K562 (cell line): ENCODE data around the gene MKNK1. TPM values are rescaled to one million over a fixed set of nuclear protein-coding genes. Genes with fewer than 3 reads are reported as not detected.

ENCODE experiments used
- ATAC-seq: fragments of 200-7000 bp; cut with Tn5 transposase; 3 replicates; pipeline ENCODE4 v1.9.1; 2020; ENCODE audit warnings: moderate library complexity
- BruUV-seq: library from RNA; stranded (reverse); fragments of 400-500 nt; replicated peaks from 2 replicates; lab custom pipeline; 2021; lab: Mats Ljungman, UMichigan
- CTCF ChIA-PET: fragments of 300-600 bp; formaldehyde crosslinking; extraction: SDS; loops from one replicate; lab custom pipeline; 2021; ENCODE audit warnings: low intra/inter-chr PET ratio; lab: Yijun Ruan, JAX
- POLR2A ChIA-PET: fragments of 300-600, 350-650 bp; sonication (Branson Sonifier 250); formaldehyde crosslinking; extraction: SDS; loops from one replicate; lab custom pipeline; 2021; ENCODE audit warnings: antibody characterized with exemption, inconsistent platforms; lab: Yijun Ruan, JAX
- DNase-seq, 4 experiments: peaks; one replicate each; pipeline versions ENCODE4 v3.0.0 to v3.0.0-alpha.2; 2011 to 2018; ENCODE audit warnings: low spot score in 3 of 4, mixed read lengths in 3 of 4; ENCODE audit errors: extremely low read depth in 1 of 4
- FAIRE-seq: peaks from 2 replicates; lab custom pipeline; 2011; peaks lifted over from hg19 to GRCh38; lab: Jason Lieb, UNC
- H2AFZ ChIP-seq: 2 replicates; pipeline ENCODE4 v1.6.0; 2011; ENCODE audit warnings: low read depth, low read length, control low read depth, inconsistent platforms
- H3K27ac ChIP-seq: fragments of 200-600 bp; 3 replicates; pipeline ENCODE4 v1.8.0; 2011; ENCODE audit warnings: low read depth, mild to moderate bottlenecking, control low read depth, inconsistent platforms, low read length, moderate library complexity, mixed read lengths; ENCODE audit errors: extremely low read depth
- H3K27me3 ChIP-seq, 2 experiments: fragments of 300-600 bp in 1 of 2; 2 replicates in 1 of 2; 3 replicates in 1 of 2; pipeline versions ENCODE4 v1.6.0 to v1.8.0; 2011; ENCODE audit warnings: inconsistent platforms in 2 of 2, low read length in 2 of 2, mild to moderate bottlenecking in 1 of 2, mixed read lengths in 1 of 2, moderate library complexity in 1 of 2; ENCODE audit not compliant: control insufficient read depth in 2 of 2, insufficient read depth in 2 of 2
- H3K36me3 ChIP-seq: fragments of 300-600 bp; 3 replicates; pipeline ENCODE4 v1.8.0; 2011; ENCODE audit warnings: mild to moderate bottlenecking, low read length, inconsistent platforms; ENCODE audit not compliant: control insufficient read depth, insufficient read depth
- H3K4me1 ChIP-seq, 2 experiments: fragments of 200-600 bp in 1 of 2; replicated peaks in 1 of 2; 2 replicates in 1 of 2; 3 replicates in 1 of 2; pipeline versions ENCODE4 v1.5.1 to v1.8.0; 2011; ENCODE audit warnings: inconsistent platforms in 2 of 2, low read length in 2 of 2, mild to moderate bottlenecking in 1 of 2, mixed read lengths in 1 of 2, moderate library complexity in 1 of 2; ENCODE audit not compliant: control insufficient read depth in 2 of 2, insufficient read depth in 2 of 2
- H3K4me2 ChIP-seq: 2 replicates; pipeline ENCODE4 v1.6.1; 2011; ENCODE audit warnings: low read length, control low read depth, inconsistent platforms, mixed read lengths; ENCODE audit not compliant: insufficient read depth
- H3K4me3 ChIP-seq: fragments of 200-600 bp; sonication (generic), shearing (Covaris generic); 2 replicates; pipeline ENCODE4 v1.5.1; 2016; ENCODE audit warnings: control low read depth, inconsistent platforms
- H3K79me2 ChIP-seq: fragments of 200-600 bp; 3 replicates; pipeline ENCODE4 v1.8.0; 2011; ENCODE audit warnings: low read length, inconsistent platforms; ENCODE audit not compliant: control insufficient read depth, insufficient read depth
- H3K9ac ChIP-seq, 2 experiments: 2 replicates each; pipeline versions ENCODE4 v1.6.0 to v1.6.1; 2011; ENCODE audit warnings: low read depth in 2 of 2, low read length in 2 of 2, control low read depth in 1 of 2, inconsistent platforms in 1 of 2, mild to moderate bottlenecking in 1 of 2, mixed read lengths in 1 of 2; ENCODE audit not compliant: insufficient read depth in 1 of 2
- H3K9me1 ChIP-seq: one replicate; pipeline ENCODE4 v1.6.0; 2011; ENCODE audit warnings: inconsistent platforms, mild to moderate bottlenecking, low read length, moderate library complexity; ENCODE audit not compliant: control insufficient read depth, insufficient read depth
- H3K9me3 ChIP-seq: replicated peaks from 2 replicates; pipeline ENCODE4 v1.5.1; 2011; ENCODE audit warnings: low read depth, low read length, inconsistent platforms; ENCODE audit not compliant: control insufficient read depth, insufficient read depth
- H4K20me1 ChIP-seq: replicated peaks from 2 replicates; pipeline ENCODE4 v1.6.1; 2011; ENCODE audit warnings: low read length, inconsistent platforms, mixed read lengths; ENCODE audit not compliant: control insufficient read depth, insufficient read depth
- CCNT2 ChIP-seq: IDR thresholded peaks from 2 replicates; pipeline ENCODE4 v1.6.1; 2011; ENCODE audit warnings: borderline replicate concordance, low read depth, mild to moderate bottlenecking, moderate library complexity, mixed read lengths, low read length; ENCODE audit not compliant: insufficient read length; ENCODE audit errors: extremely low read depth
- CHD1 ChIP-seq: fragments of 200-600 bp; sonication (generic); IDR thresholded peaks from one replicate; pipeline ENCODE4 v1.6.1; 2012; ENCODE audit warnings: mild to moderate bottlenecking, moderate library complexity, low read length, inconsistent platforms
- ID3 ChIP-seq, 2 experiments: fragments of 250-450 bp in 1 of 2; fragments of 450-650 bp in 1 of 2; sonication (Bioruptor Pico) in 1 of 2; IDR thresholded peaks; 2 replicates each; pipeline versions ENCODE4 v1.6.1 to v1.8.0; 2016 to 2021; ENCODE audit warnings: mild to moderate bottlenecking in 2 of 2, moderate library complexity in 2 of 2, missing compliant biosample characterization in 1 of 2, missing genetic modification characterization in 1 of 2
- IRF2 ChIP-seq: sonication (generic); formaldehyde crosslinking; IDR thresholded peaks from 2 replicates; pipeline ENCODE4 v1.8.1; 2022; ENCODE audit warnings: mild to moderate bottlenecking, missing genetic modification reagents
- PATZ1 ChIP-seq: fragments of 250-450 bp; sonication (Bioruptor Pico); IDR thresholded peaks from 2 replicates; pipeline ENCODE4 v1.5.0; 2020; ENCODE audit warnings: mild to moderate bottlenecking, borderline replicate concordance
- POU5F1 ChIP-seq: fragments of 150-350 bp; IDR thresholded peaks from 2 replicates; pipeline ENCODE4 v1.6.1; 2014; ENCODE audit warnings: borderline replicate concordance, low read length, low read depth, mild to moderate bottlenecking; ENCODE audit not compliant: partially characterized antibody
- PRMT5 ChIP-seq: sonication (generic); formaldehyde crosslinking; IDR thresholded peaks from 2 replicates; pipeline ENCODE4 v1.5.0; 2020; ENCODE audit warnings: missing genetic modification reagents
- RB1 ChIP-seq: fragments of 450-650 bp; IDR thresholded peaks from 2 replicates; pipeline ENCODE4 v1.6.1; 2017; ENCODE audit warnings: low read depth, mild to moderate bottlenecking
- RBM25 ChIP-seq: fragments of 200-400 bp; formaldehyde crosslinking; IDR thresholded peaks from 2 replicates; pipeline ENCODE4 v1.6.1; 2018; ENCODE audit warnings: low read length, low read depth, moderate library complexity; ENCODE audit not compliant: severe bottlenecking
- SRSF1 ChIP-seq: fragments of 200-400 bp; formaldehyde crosslinking; IDR thresholded peaks from 2 replicates; pipeline ENCODE4 v1.6.1; 2017; ENCODE audit warnings: mild to moderate bottlenecking, low read depth, low read length, moderate library complexity
- ZBTB33 ChIP-seq: sonication (generic); formaldehyde crosslinking; IDR thresholded peaks from 2 replicates; pipeline ENCODE4 v1.8.1; 2023; ENCODE audit warnings: mild to moderate bottlenecking, missing genetic modification reagents
- ZBTB43 ChIP-seq: sonication (generic); formaldehyde crosslinking; IDR thresholded peaks from 2 replicates; pipeline ENCODE4 v1.8.0; 2023; ENCODE audit warnings: mild to moderate bottlenecking, missing genetic modification reagents
- ZNF146 ChIP-seq: IDR thresholded peaks from one replicate; pipeline ENCODE4 v1.6.1; 2018; ENCODE audit warnings: missing compliant biosample characterization; ENCODE audit not compliant: unreplicated experiment
- ZNF785 ChIP-seq: fragments of 250-450 bp; sonication (Bioruptor Pico); IDR thresholded peaks from 2 replicates; pipeline ENCODE4 v1.4.0; 2020; ENCODE audit warnings: mild to moderate bottlenecking
- ZSCAN32 ChIP-seq: fragments of 450-650 bp; formaldehyde crosslinking; IDR thresholded peaks from 2 replicates; pipeline ENCODE4 v1.4.0; 2020; ENCODE audit warnings: mild to moderate bottlenecking, moderate library complexity
- WGBS: fragments of 100-300 bp; shearing (Covaris generic); methylation state at CpG from one replicate; pipeline ENCODE4 v1.1.6; 2016; ENCODE audit warnings: low coverage, mixed read lengths; ENCODE audit not compliant: insufficient coverage; ENCODE audit errors: missing lambda C conversion rate; 5-methylcytosine and 5-hydroxymethylcytosine counted together
- in situ Hi-C: fragments of 300-500 bp; cut with MboI; formaldehyde crosslinking; loops from 4 replicates; pipeline ENCODE4 v1.15.0; 2018; ENCODE audit warnings: inconsistent platforms, mixed read lengths
- intact Hi-C: fragments of 100-400 bp; cut with micrococcal nuclease; formaldehyde crosslinking; loops from 2 replicates; pipeline ENCODE4 v1.14.2; 2022
- polyA plus RNA-seq, 8 experiments: library from polyadenylated mRNA; depleted of rRNA in 4 of 8; stranded (reverse) in 5 of 8; unstranded in 3 of 8; fragments of >200 nt; fragmentation: Nextera tagmentation in 2 of 8; fragmentation: Illumina TruSeq in 1 of 8; extraction: Ambion mirVana in 2 of 8; extraction: Trizol in 1 of 8; gene quantifications; 2 replicates each; pipeline versions ENCODE4 v1.2.1 to v1.2.3, GENCODE V29; 2011 to 2014; ENCODE audit warnings: inconsistent platforms in 1 of 8, missing spikeins in 1 of 8
- total RNA-seq, 7 experiments: library from RNA; depleted of rRNA in 6 of 7; stranded (reverse); fragments of >200 nt in 6 of 7; fragmentation: Illumina TruSeq in 2 of 7; extraction: Trizol in 2 of 7; gene quantifications; 2 replicates each; pipeline versions ENCODE4 v1.2.1 to v1.2.3, GENCODE V29; 2011 to 2021; ENCODE audit warnings: low replicate concordance in 1 of 7

The MKNK1 gene
- total and polyA plus RNA-seq, 9 of the 15 experiments (the other 6 are each of a cell fraction or from before 2014, with no cell fraction given), result 27.7 to 51.3 (median 43.7) TPM

GRCh38 chr1:46533179-46533864 is 70.7 kb downstream of the MKNK1 start:
- intact Hi-C loops, result no loop called here
- no peak for DNase-seq
- no peak for ATAC-seq
- no peak overlapping the region for H3K27ac ChIP-seq
- no peaks in the 10 kb centered on the region for H4K20me1 ChIP-seq
- H2AFZ ChIP-seq, result no peak overlapping the region
- no TSS peak for BruUV-seq
- WGBS, result 53% methylated on average over 32 of the region's 71 CpGs
- FAIRE-seq, result no peak
- H3K79me2 ChIP-seq, result no peaks in the 10 kb centered on the region
- no peak overlapping the region for H3K4me3 ChIP-seq
- peaks cover 3 to 14% of the 10 kb centered on the region in 2 experiments; a peak in 3 of 5 replicates for H3K4me1 ChIP-seq
- no peaks in the 10 kb centered on the region for H3K36me3 ChIP-seq
- no peaks in the 10 kb centered on the region for H3K9me3 ChIP-seq
- ChIA-PET CTCF (interaction anchor here (0.6 to 1.5 kb wide), 5 partner anchors 15 to 192 kb away, joined by 3 to 10 read pairs (median 3); no protein-coding TSS in a partner anchor), POLR2A (interaction anchor here (0.6 to 1.7 kb wide), 8 partner anchors 11 to 136 kb away, joined by 3 to 5 read pairs (median 3); partner anchors contain the start of gene MKNK1)
- in situ Hi-C loops, result no loop called here
- H3K9ac ChIP-seq, result no peak overlapping the region
- H3K9me1 ChIP-seq, result no peaks in the 10 kb centered on the region
- H3K4me2 ChIP-seq, result no peak overlapping the region
- no peaks in the 10 kb centered on the region for H3K27me3 ChIP-seq
- TF ChIP-seq PATZ1 (CRISPR knock-in tag), result no peak
- no peak for TF ChIP-seq ZNF785
- no peak for TF ChIP-seq RB1
- TF ChIP-seq IRF2 (CRISPR knock-in tag), result no peak
- no peak for TF ChIP-seq ID3 (CRISPR knock-in tag; IDR thresholded peaks at IDR 0.05)
- TF ChIP-seq ID3 (tag; IDR thresholded peaks at IDR 0.05), result 0 out of 2 replicates have a peak, but pooled peaks have one; percentile 45
- TF ChIP-seq CCNT2, result peak; percentile 8
- no peak for TF ChIP-seq PRMT5
- no peak for TF ChIP-seq SRSF1
- TF ChIP-seq CHD1, result no peak
- TF ChIP-seq ZSCAN32, result no peak
- TF ChIP-seq RBM25, result no peak
- no peak for TF ChIP-seq ZBTB43 (CRISPR knock-in tag)
- no peak for TF ChIP-seq ZNF146 (CRISPR knock-in tag)
- TF ChIP-seq ZBTB33 (CRISPR knock-in tag), result peak; percentile 85
- TF ChIP-seq POU5F1, result no peak
